ENCODE measurements around the gene NGLY1. TPM values are rescaled to one million over a fixed set of nuclear protein-coding genes. Genes with fewer than 3 reads are reported as not detected.

The NGLY1 gene
- total and polyA plus RNA-seq, 9 of the 15 experiments (the other 6 are each of a cell fraction or from before 2014, with no cell fraction given) = 52.2 to 124 (median 87.6) TPM

- TF ChIP-seq CHD7 (IDR thresholded peaks at IDR 0.05; ENCODE audit: low read depth, low read length) (no peak), FIP1L1 (IDR thresholded peaks at IDR 0.05; ENCODE audit: low read depth, low read length, poor library complexity, severe bottlenecking) (no peak), ZFP91 (CRISPR knock-in tag; IDR thresholded peaks at IDR 0.05) (no peak), MED1 (CRISPR knock-in tag; IDR thresholded peaks at IDR 0.05; ENCODE audit: borderline replicate concordance) (no peak), HMBOX1 (IDR thresholded peaks at IDR 0.05) (no peak), RBM22 (IDR thresholded peaks at IDR 0.05; ENCODE audit: low read depth, low read length, poor library complexity, severe bottlenecking) (no peak), TGIF2 (CRISPR knock-in tag; IDR thresholded peaks at IDR 0.05) (no peak), AFF1 (IDR thresholded peaks at IDR 0.05; ENCODE audit: low read depth in 1 of 2, partially characterized antibody in 2 of 2) (no peak), MAFG (tag; conservative IDR thresholded peaks at IDR 0.05) (no peak), MCM3 (IDR thresholded peaks at IDR 0.05) (no peak)
Measured at GRCh38 chr3:25826510-25826909, 43.3 kb upstream of the NGLY1 start (continued).
